Upper lobe of left lung (tissue), 4 donors: Measurements from ENCODE around the gene TCEAL8.

Experiments used
- POLR2AphosphoS5 ChIP-seq, 2 donors: sonication (generic); formaldehyde crosslinking; IDR thresholded peaks; one replicate each; pipeline ENCODE4 v1.5.1; 2017; ENCODE audit warnings: antibody characterized with exemption in 2 of 2
- TF ChIP-seq, protein P1 (sequence below), 6 experiments: fragments of 450-650 bp in 4 of 6; fragments of 200-600 bp in 2 of 6; sonication (generic) in 2 of 6; IDR thresholded peaks; one replicate each; pipeline ENCODE4 v1.5.1; 2016 to 2019; ENCODE audit warnings: antibody characterized with exemption in 6 of 6

- TF ChIP-seq, protein P1, sequence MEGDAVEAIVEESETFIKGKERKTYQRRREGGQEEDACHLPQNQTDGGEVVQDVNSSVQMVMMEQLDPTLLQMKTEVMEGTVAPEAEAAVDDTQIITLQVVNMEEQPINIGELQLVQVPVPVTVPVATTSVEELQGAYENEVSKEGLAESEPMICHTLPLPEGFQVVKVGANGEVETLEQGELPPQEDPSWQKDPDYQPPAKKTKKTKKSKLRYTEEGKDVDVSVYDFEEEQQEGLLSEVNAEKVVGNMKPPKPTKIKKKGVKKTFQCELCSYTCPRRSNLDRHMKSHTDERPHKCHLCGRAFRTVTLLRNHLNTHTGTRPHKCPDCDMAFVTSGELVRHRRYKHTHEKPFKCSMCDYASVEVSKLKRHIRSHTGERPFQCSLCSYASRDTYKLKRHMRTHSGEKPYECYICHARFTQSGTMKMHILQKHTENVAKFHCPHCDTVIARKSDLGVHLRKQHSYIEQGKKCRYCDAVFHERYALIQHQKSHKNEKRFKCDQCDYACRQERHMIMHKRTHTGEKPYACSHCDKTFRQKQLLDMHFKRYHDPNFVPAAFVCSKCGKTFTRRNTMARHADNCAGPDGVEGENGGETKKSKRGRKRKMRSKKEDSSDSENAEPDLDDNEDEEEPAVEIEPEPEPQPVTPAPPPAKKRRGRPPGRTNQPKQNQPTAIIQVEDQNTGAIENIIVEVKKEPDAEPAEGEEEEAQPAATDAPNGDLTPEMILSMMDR (IDR thresholded peaks at IDR 0.05): no peak
- no peak for TF ChIP-seq POLR2AphosphoS5 (IDR thresholded peaks at IDR 0.05)
Measured at GRCh38 chrX:103236296-103236695, 18.7 kb downstream of the TCEAL8 start.
